D721Med (cell line): ENCODE results near the gene TSPAN32.

ENCODE experiments used
- DNase-seq: peaks from one replicate; pipeline ENCODE4 v3.0.0; 2011; ENCODE audit warnings: low spot score; ENCODE audit not compliant: insufficient read length
- FAIRE-seq: peaks from 2 replicates; lab custom pipeline; 2011; peaks lifted over from hg19 to GRCh38; lab: Jason Lieb, UNC
- CTCF ChIP-seq: IDR thresholded peaks from 2 replicates; pipeline ENCODE4 v1.5.1; 2012; ENCODE audit warnings: mild to moderate bottlenecking, control low read depth; ENCODE audit not compliant: insufficient read depth; ENCODE audit errors: missing control alignments

TSPAN32 gene

GRCh38 chr11:2298131-2298794 is 3.5 kb upstream of the TSPAN32 start:
- FAIRE-seq (no peak), DNase-seq (no peak)
- TF ChIP-seq CTCF = no peak

- FAIRE-seq (no peak), DNase-seq (no peak)
- TF ChIP-seq CTCF = no peak
These were observed 2.7 kb upstream of the TSPAN32 start for GRCh38 chr11:2298795-2299761.

- no peak for TF ChIP-seq CTCF
- DNase-seq (no peak), FAIRE-seq (no peak)
These were observed 2.0 kb upstream of the TSPAN32 start for GRCh38 chr11:2299773-2300172.

- no peak for DNase-seq
- FAIRE-seq = no peak
- no peak for TF ChIP-seq CTCF
These were observed 1.4 kb upstream of the TSPAN32 start for GRCh38 chr11:2300290-2300935.

GRCh38 chr11:2300936-2301630 is 730 bp upstream of the TSPAN32 start:
- DNase-seq (no peak), FAIRE-seq (no peak)
- TF ChIP-seq CTCF = no peak

GRCh38 chr11:2302306-2302895 is 588 bp downstream of the TSPAN32 start:
- FAIRE-seq (no peak), DNase-seq (no peak)
- TF ChIP-seq CTCF = no peak
